ENCODE results near the gene ARHGAP27. TPM values are rescaled to one million over a fixed set of nuclear protein-coding genes. Genes with fewer than 3 reads are reported as not detected.

ARHGAP27 gene
- total and polyA plus RNA-seq, 2 of the 4 experiments (the other 2 are of a cell fraction), result under 0.01 to 0.89 TPM

- H2AK5ac ChIP-seq (ENCODE audit: low read depth, low read length), result no peak overlapping the region
These were observed 28.7 kb downstream of the ARHGAP27 start for GRCh38 chr17:45403906-45404490.

More at GRCh38 chr17:45403906-45404490, 28.7 kb downstream of the ARHGAP27 start:
- WGBS, 2 experiments (ENCODE audit: extremely low coverage in 2 of 2, insufficient read length in 1 of 2), result no CpG with 5 or more reads among the region's 10 CpGs
- ChIA-PET POLR2A (ENCODE audit: unreplicated experiment) (no interaction called here), CTCF (no interaction called here)
- H2BK5ac ChIP-seq (ENCODE audit: low read depth, low read length, poor library complexity, severe bottlenecking), result no peak overlapping the region
- H3K79me1 ChIP-seq (ENCODE audit: low read depth in 1 of 2, low read length in 2 of 2), result no peaks in the 10 kb centered on the region
- no peak overlapping the region for H3K56ac ChIP-seq (ENCODE audit: extremely low read depth, insufficient read depth, low read length)
- DNase-seq (no peak), ATAC-seq (ENCODE audit: low read depth) (no peak)
- no peak overlapping the region for H3K4me3 ChIP-seq (ENCODE audit: insufficient read depth, low read depth, low read length)
- H4K8ac ChIP-seq (ENCODE audit: low read depth in 2 of 2, low read length in 2 of 2), result no peak overlapping the region
- H2BK20ac ChIP-seq (ENCODE audit: low read depth, low read length), result no peak overlapping the region
- no peak overlapping the region for H4K91ac ChIP-seq (ENCODE audit: insufficient read depth, low read depth, low read length)
- H3K9me3 ChIP-seq (ENCODE audit: control insufficient read depth, insufficient read depth, low read length), result no peaks in the 10 kb centered on the region
- H4K20me1 ChIP-seq (ENCODE audit: insufficient read depth, low read length), result no peaks in the 10 kb centered on the region; the same call in 1 of the 2 replicates
- peaks cover 4% of the 10 kb centered on the region; the same call in 1 of the 2 replicates for H3K4me1 ChIP-seq (ENCODE audit: control insufficient read depth, insufficient read depth, low read length)
- dilution Hi-C loops (cut with HindIII; ENCODE audit: low sequenced_read_pairs, unreplicated experiment), result no loop called here
- H3K4ac ChIP-seq (ENCODE audit: low read depth, low read length), result no peak overlapping the region
- peak overlapping the region; percentile 25 for H2AK9ac ChIP-seq (replicated peaks; ENCODE audit: low read depth, low read length, poor library complexity)
- no peak overlapping the region for H3K18ac ChIP-seq (ENCODE audit: low read depth, low read length)
- BruUV-seq (replicated peaks), result no TSS peak
- H3K4me2 ChIP-seq (ENCODE audit: low read depth, low read length), result no peak overlapping the region
- no peak overlapping the region for H3K23ac ChIP-seq (ENCODE audit: low read depth, low read length)
- H2BK120ac ChIP-seq (ENCODE audit: low read depth, low read length), result no peak overlapping the region
- H3K14ac ChIP-seq (replicated peaks; ENCODE audit: low read depth, low read length), result no peak overlapping the region
- no peak overlapping the region for H2BK15ac ChIP-seq (ENCODE audit: low read depth, low read length)
- H2AFZ ChIP-seq (replicated peaks; ENCODE audit: low read length, poor library complexity), result no peak overlapping the region
- no peaks in the 10 kb centered on the region for H3K9me1 ChIP-seq (ENCODE audit: insufficient read depth, low read length)
- H3K27ac ChIP-seq (ENCODE audit: insufficient read depth, low read length), result no peak overlapping the region
- H4K5ac ChIP-seq (ENCODE audit: low read depth, low read length), result no peak overlapping the region
- H3K36me3 ChIP-seq (ENCODE audit: control insufficient read depth, insufficient read depth, low read length), result no peaks in the 10 kb centered on the region
- TF ChIP-seq RFX5 (IDR thresholded peaks at IDR 0.05; ENCODE audit: low read depth, low read length) (no peak), MAFK (IDR thresholded peaks at IDR 0.05; ENCODE audit: low read depth, low read length) (no peak), POLR2A (IDR thresholded peaks at IDR 0.05; ENCODE audit: low read depth, low read length) (no peak), CEBPB (IDR thresholded peaks at IDR 0.05; ENCODE audit: low read depth, low read length) (no peak), CHD1 (IDR thresholded peaks at IDR 0.05; ENCODE audit: low read depth, low read length) (no peak), MXI1 (IDR thresholded peaks at IDR 0.05; ENCODE audit: borderline replicate concordance, low read depth, low read length) (no peak), USF2 (IDR thresholded peaks at IDR 0.05; ENCODE audit: low read depth, low read length) (no peak), ELK1 (IDR thresholded peaks at IDR 0.05; ENCODE audit: borderline replicate concordance, low read depth, low read length) (no peak), BHLHE40 (IDR thresholded peaks at IDR 0.05; ENCODE audit: low read depth, low read length) (no peak), SMC3 (IDR thresholded peaks at IDR 0.05; ENCODE audit: low read depth, low read length) (no peak), NFE2L2 (IDR thresholded peaks at IDR 0.05; ENCODE audit: low read depth, low read length) (no peak)
- TF ChIP-seq, protein P1, sequence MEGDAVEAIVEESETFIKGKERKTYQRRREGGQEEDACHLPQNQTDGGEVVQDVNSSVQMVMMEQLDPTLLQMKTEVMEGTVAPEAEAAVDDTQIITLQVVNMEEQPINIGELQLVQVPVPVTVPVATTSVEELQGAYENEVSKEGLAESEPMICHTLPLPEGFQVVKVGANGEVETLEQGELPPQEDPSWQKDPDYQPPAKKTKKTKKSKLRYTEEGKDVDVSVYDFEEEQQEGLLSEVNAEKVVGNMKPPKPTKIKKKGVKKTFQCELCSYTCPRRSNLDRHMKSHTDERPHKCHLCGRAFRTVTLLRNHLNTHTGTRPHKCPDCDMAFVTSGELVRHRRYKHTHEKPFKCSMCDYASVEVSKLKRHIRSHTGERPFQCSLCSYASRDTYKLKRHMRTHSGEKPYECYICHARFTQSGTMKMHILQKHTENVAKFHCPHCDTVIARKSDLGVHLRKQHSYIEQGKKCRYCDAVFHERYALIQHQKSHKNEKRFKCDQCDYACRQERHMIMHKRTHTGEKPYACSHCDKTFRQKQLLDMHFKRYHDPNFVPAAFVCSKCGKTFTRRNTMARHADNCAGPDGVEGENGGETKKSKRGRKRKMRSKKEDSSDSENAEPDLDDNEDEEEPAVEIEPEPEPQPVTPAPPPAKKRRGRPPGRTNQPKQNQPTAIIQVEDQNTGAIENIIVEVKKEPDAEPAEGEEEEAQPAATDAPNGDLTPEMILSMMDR (conservative IDR thresholded peaks at IDR 0.05; ENCODE audit: low read depth, low read length), result no peak
- no peak overlapping the region for H3K9ac ChIP-seq (ENCODE audit: low read depth, low read length)
- in situ Hi-C loops (cut with MboI; ENCODE audit: low sequenced_read_pairs), result loop anchor here (25.0 kb wide), 1 partner anchor 433 kb away; the partner anchor contains the start of gene SPPL2C
- intact Hi-C loops (cut with micrococcal nuclease), result no loop called here
- H3K27me3 ChIP-seq (ENCODE audit: control insufficient read depth, insufficient read depth, low read length), result peaks cover 26% of the 10 kb centered on the region

All from IMR-90 (cell line).